ENCODE data around the gene SLC2A4RG. TPM values are rescaled to one million over a fixed set of nuclear protein-coding genes. Genes with fewer than 3 reads are reported as not detected.

The SLC2A4RG gene
- total and polyA plus RNA-seq, 2 of the 13 experiments (the other 11 are each of a cell fraction or from before 2014, with no cell fraction given) = 91.4 to 95.9 TPM

DNA sequence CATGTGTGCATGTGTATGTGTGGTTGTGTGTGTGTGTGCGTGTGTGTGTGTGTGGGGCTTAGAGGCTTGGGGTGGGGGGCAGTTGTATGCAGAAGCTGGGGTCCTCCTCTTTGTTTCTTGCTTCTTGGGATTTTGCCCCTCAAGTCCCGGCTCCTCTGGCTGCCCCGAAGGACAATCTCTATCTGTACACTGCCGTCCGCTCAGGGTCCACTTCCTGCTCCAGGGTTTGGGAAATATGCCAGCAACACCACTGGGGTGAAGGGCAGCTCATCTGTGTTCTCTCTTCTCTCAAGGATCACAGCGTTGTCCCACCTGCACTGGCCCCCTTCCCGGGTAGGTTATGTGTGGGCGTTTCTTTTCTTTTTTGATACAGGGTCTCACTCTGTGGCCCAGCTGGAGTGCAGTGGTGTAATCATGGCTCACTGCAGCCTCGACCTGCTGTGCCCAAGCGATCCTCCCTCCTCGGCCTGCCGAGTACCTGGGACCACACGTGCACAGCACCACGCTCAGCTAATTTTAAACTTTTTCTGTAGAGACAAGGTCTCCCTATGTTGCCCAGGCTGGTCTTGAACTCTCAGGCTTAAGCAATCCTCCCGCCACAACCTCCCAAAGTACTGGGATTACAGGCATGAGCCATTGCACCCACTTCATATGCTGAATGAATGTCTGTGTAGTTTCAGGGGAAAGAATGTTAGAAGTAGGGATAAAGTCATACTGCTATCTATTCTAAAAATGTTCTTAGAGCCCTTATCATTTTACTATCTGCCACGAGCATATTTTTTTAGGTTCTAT is 25.7 kb downstream of the SLC2A4RG start (continued):
- TF ChIP-seq, protein P1, sequence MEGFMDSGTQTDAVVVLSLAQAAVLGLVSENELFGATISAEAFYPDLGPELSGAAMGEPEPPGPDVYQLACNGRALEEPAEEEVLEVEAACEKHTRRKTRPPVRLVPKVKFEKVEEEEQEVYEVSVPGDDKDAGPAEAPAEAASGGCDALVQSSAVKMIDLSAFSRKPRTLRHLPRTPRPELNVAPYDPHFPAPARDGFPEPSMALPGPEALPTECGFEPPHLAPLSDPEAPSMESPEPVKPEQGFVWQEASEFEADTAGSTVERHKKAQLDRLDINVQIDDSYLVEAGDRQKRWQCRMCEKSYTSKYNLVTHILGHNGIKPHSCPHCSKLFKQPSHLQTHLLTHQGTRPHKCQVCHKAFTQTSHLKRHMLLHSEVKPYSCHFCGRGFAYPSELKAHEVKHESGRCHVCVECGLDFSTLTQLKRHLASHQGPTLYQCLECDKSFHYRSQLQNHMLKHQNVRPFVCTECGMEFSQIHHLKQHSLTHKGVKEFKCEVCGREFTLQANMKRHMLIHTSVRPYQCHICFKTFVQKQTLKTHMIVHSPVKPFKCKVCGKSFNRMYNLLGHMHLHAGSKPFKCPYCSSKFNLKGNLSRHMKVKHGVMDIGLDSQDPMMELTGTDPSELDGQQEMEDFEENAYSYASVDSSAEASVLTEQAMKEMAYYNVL (CRISPR knock-in tag; IDR thresholded peaks at IDR 0.05; ENCODE audit: borderline replicate concordance) = peak; percentile 57; the same call in 1 of the 2 replicates
- TF ChIP-seq ZNF773 (CRISPR knock-in tag; IDR thresholded peaks at IDR 0.05; ENCODE audit: borderline replicate concordance) = no peak
- TF ChIP-seq ZNF850 (CRISPR knock-in tag; conservative IDR thresholded peaks at IDR 0.05) = no peak
- TF ChIP-seq HNF4G (IDR thresholded peaks at IDR 0.05; ENCODE audit: borderline replicate concordance, low read depth, low read length) = peak; percentile 43; the same call in 1 of the 2 replicates
- TF ChIP-seq HNF4G (CRISPR knock-in tag; IDR thresholded peaks at IDR 0.05; ENCODE audit: borderline replicate concordance, low read depth) = peak; percentile 35; the same call in 1 of the 2 replicates
- TF ChIP-seq ZSCAN29 (CRISPR knock-in tag; conservative IDR thresholded peaks at IDR 0.05) = no peak
- TF ChIP-seq POLR2A (IDR thresholded peaks at IDR 0.05; ENCODE audit: insufficient read depth in 1 of 2, low read depth in 2 of 2, low read length in 2 of 2) = no peak
- TF ChIP-seq ZNF788 (CRISPR knock-in tag; IDR thresholded peaks at IDR 0.05; ENCODE audit: borderline replicate concordance) = no peak; the same call in 1 of the 2 replicates
- TF ChIP-seq ZNF652 (CRISPR knock-in tag; IDR thresholded peaks at IDR 0.05; ENCODE audit: borderline replicate concordance, low read depth) = no peak
- TF ChIP-seq ZNF510 (CRISPR knock-in tag; IDR thresholded peaks at IDR 0.05; ENCODE audit: low read depth) = no peak
- TF ChIP-seq SP2 (CRISPR knock-in tag; IDR thresholded peaks at IDR 0.05) = no peak
- TF ChIP-seq, protein P2, sequence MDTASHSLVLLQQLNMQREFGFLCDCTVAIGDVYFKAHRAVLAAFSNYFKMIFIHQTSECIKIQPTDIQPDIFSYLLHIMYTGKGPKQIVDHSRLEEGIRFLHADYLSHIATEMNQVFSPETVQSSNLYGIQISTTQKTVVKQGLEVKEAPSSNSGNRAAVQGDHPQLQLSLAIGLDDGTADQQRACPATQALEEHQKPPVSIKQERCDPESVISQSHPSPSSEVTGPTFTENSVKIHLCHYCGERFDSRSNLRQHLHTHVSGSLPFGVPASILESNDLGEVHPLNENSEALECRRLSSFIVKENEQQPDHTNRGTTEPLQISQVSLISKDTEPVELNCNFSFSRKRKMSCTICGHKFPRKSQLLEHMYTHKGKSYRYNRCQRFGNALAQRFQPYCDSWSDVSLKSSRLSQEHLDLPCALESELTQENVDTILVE (CRISPR knock-in tag; IDR thresholded peaks at IDR 0.05) = no peak
- TF ChIP-seq ZNF30 (CRISPR knock-in tag; IDR thresholded peaks at IDR 0.05) = no peak
- no peak for TF ChIP-seq STAT5B (CRISPR knock-in tag; IDR thresholded peaks at IDR 0.05)
- TF ChIP-seq HIVEP1 (CRISPR knock-in tag; IDR thresholded peaks at IDR 0.05) = no peak
- TF ChIP-seq, protein P3, sequence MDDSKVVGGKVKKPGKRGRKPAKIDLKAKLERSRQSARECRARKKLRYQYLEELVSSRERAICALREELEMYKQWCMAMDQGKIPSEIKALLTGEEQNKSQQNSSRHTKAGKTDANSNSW (CRISPR knock-in tag; IDR thresholded peaks at IDR 0.05; ENCODE audit: borderline replicate concordance) = no peak
- no peak for TF ChIP-seq ZNF790 (CRISPR knock-in tag; IDR thresholded peaks at IDR 0.05; ENCODE audit: borderline replicate concordance)
- no peak for TF ChIP-seq ZNF34 (CRISPR knock-in tag; IDR thresholded peaks at IDR 0.05; ENCODE audit: borderline replicate concordance)
- TF ChIP-seq ZNF552 (CRISPR knock-in tag; IDR thresholded peaks at IDR 0.05; ENCODE audit: borderline replicate concordance) = peak; percentile 63; the same call in 1 of the 2 replicates
- no peak for TF ChIP-seq NKX3-1 (CRISPR knock-in tag; IDR thresholded peaks at IDR 0.05)
- no peak for TF ChIP-seq SIN3A (IDR thresholded peaks at IDR 0.05; ENCODE audit: borderline replicate concordance, low read depth, low read length)
- TF ChIP-seq NR2F1 (CRISPR knock-in tag; IDR thresholded peaks at IDR 0.05) = no peak; a peak in 1 of 4 replicates
- TF ChIP-seq NFE2L1 (CRISPR knock-in tag; IDR thresholded peaks at IDR 0.05; ENCODE audit: borderline replicate concordance) = no peak
- no peak for TF ChIP-seq MEIS1 (CRISPR knock-in tag; IDR thresholded peaks at IDR 0.05; ENCODE audit: borderline replicate concordance)
- no peak for TF ChIP-seq SMARCC2 (IDR thresholded peaks at IDR 0.05)
- no peak for TF ChIP-seq HOXA9 (CRISPR knock-in tag; IDR thresholded peaks at IDR 0.05; ENCODE audit: borderline replicate concordance)
- TF ChIP-seq CEBPG (CRISPR knock-in tag; IDR thresholded peaks at IDR 0.05) = no peak
- no peak for TF ChIP-seq ZNF101 (CRISPR knock-in tag; IDR thresholded peaks at IDR 0.05; ENCODE audit: borderline replicate concordance, low read depth)
- no peak for TF ChIP-seq FOSL2 (CRISPR knock-in tag; IDR thresholded peaks at IDR 0.05)

All from HepG2 (cell line).